ENCODE data around the gene C1orf159.

- no peak for TF ChIP-seq CTCF (IDR thresholded peaks at IDR 0.05)
- no peak for TF ChIP-seq POLR2A (IDR thresholded peaks at IDR 0.05)
Observed at GRCh38 chr1:1072849-1073742, 42.8 kb downstream of the C1orf159 start.

All from testis (tissue), 2 donors.